ENCODE measurements around the gene PCDH18. TPM values are rescaled to one million over a fixed set of nuclear protein-coding genes. Genes with fewer than 3 reads are reported as not detected.

Gene PCDH18
- total RNA-seq (100 to 1,000 TPM in 1 of 4 donors, 10 to 100 TPM in 3; 64.6 to 108 (median 70.4) TPM), polyA plus RNA-seq (1 to 10 TPM; 1.8 to 4.7 (median 4.2) TPM)

GRCh38 chr4:137531986-137532868 is at the start of gene PCDH18:
TSS of gene PCDH18 (minus strand) at chr4:137532494. CDS start at chr4:137532088, 406 bp downstream.
- Histone ChIP-seq H3K27ac (peak within 1 kb of the TSS; percentile 80 to 87 (median 85)), H3K36me3 (no peaks in the 10 kb centered on the region), H3K4me3 (peak within 1 kb of the TSS; percentile 52 to 70 (median 63)), H3K27me3 (no peaks in the 10 kb centered on the region), H3K4me1 (peaks cover 0 to 17% (median 12%) of the 10 kb centered on the region in 4 donors), H3K9me3 (no peaks in the 10 kb centered on the region)
- WGBS, 2 donors: 2 to 5% methylated on average over 28 of the region's 28 CpGs
- intact Hi-C loops (cut with DNase I): loop anchor here (5.0 to 10.0 kb wide), 8 partner anchors 80 to 1153 kb away; no protein-coding TSS in a partner anchor
- DNase-seq: peak; percentile 97
- peak; percentile 65 to 92 (median 90) for TF ChIP-seq POLR2AphosphoS5 (IDR thresholded peaks at IDR 0.05)
- no peak for TF ChIP-seq EP300 (IDR thresholded peaks at IDR 0.05)
- TF ChIP-seq POLR2A (IDR thresholded peaks at IDR 0.05): peak in 1 of 2 donors; percentile 66
- TF ChIP-seq CTCF (IDR thresholded peaks at IDR 0.05): no peak

- intact Hi-C loops (cut with DNase I): no loop called here
- Histone ChIP-seq H3K27ac (peak overlapping the region in 2 of 4 donors; percentile 14 to 18), H3K9me3 (no peaks in the 10 kb centered on the region), H3K36me3 (no peaks in the 10 kb centered on the region), H3K4me1 (no peaks in the 10 kb centered on the region), H3K4me3 (no peak overlapping the region), H3K27me3 (no peaks in the 10 kb centered on the region)
- TF ChIP-seq EP300 (IDR thresholded peaks at IDR 0.05): no peak
- no peak for TF ChIP-seq POLR2AphosphoS5 (IDR thresholded peaks at IDR 0.05)
- TF ChIP-seq CTCF (IDR thresholded peaks at IDR 0.05): no peak
- TF ChIP-seq POLR2A (IDR thresholded peaks at IDR 0.05): no peak
- no peak for DNase-seq
- 9 to 38% methylated on average over 1 of the region's 1 CpG for WGBS, 2 donors
Observed at GRCh38 chr4:137576446-137576845, 44.2 kb upstream of the PCDH18 start.

- no peaks in the 10 kb centered on the region for H3K4me1 ChIP-seq
Observed at GRCh38 chr4:137572647-137573046, 40.4 kb upstream of the PCDH18 start.

GRCh38 chr4:137572163-137572562 is 39.9 kb upstream of the PCDH18 start:
- no peaks in the 10 kb centered on the region for H3K9me3 ChIP-seq
- no peaks in the 10 kb centered on the region for H3K4me1 ChIP-seq
- WGBS, 2 donors: 76 to 87% methylated on average over 2 of the region's 2 CpGs
- no peak for DNase-seq
- H3K27ac ChIP-seq: no peak overlapping the region
- no peak for TF ChIP-seq CTCF (IDR thresholded peaks at IDR 0.05)
- TF ChIP-seq EP300 (IDR thresholded peaks at IDR 0.05): no peak
- TF ChIP-seq POLR2AphosphoS5 (IDR thresholded peaks at IDR 0.05): no peak
- TF ChIP-seq POLR2A (IDR thresholded peaks at IDR 0.05): no peak
- no peak overlapping the region for H3K4me3 ChIP-seq
- no peaks in the 10 kb centered on the region for H3K27me3 ChIP-seq
- H3K36me3 ChIP-seq: no peaks in the 10 kb centered on the region
- intact Hi-C loops (cut with DNase I): no loop called here

More at GRCh38 chr4:137572647-137573046, 40.4 kb upstream of the PCDH18 start:
- Histone ChIP-seq H3K27me3 (no peaks in the 10 kb centered on the region), H3K4me3 (no peak overlapping the region), H3K36me3 (no peaks in the 10 kb centered on the region), H3K9me3 (no peaks in the 10 kb centered on the region), H3K27ac (no peak overlapping the region)
- WGBS, 2 donors: 44 to 54% methylated on average over 1 of the region's 1 CpG
- intact Hi-C loops (cut with DNase I): no loop called here
- no peak for TF ChIP-seq CTCF (IDR thresholded peaks at IDR 0.05)
- no peak for TF ChIP-seq POLR2A (IDR thresholded peaks at IDR 0.05)
- TF ChIP-seq POLR2AphosphoS5 (IDR thresholded peaks at IDR 0.05): no peak
- no peak for TF ChIP-seq EP300 (IDR thresholded peaks at IDR 0.05)
- no peak for DNase-seq

All from sigmoid colon (tissue), 7 donors.